Measurements from ENCODE around the gene COPS3.

The COPS3 gene

GRCh38 chr17:17220529-17220928 is 60.5 kb downstream of the COPS3 start:
- in situ Hi-C loops (cut with HindIII; ENCODE audit: low sequenced_read_pairs), result loop anchor here (5.0 kb wide), 1 partner anchor 52 kb away; no protein-coding TSS in a partner anchor
- H3K4me3 ChIP-seq (ENCODE audit: low read depth, low read length), result no peak overlapping the region
- no peak for TF ChIP-seq CTCF (IDR thresholded peaks at IDR 0.05; ENCODE audit: low read depth, low read length, missing control alignments)
- no peak for DNase-seq (ENCODE audit: low read depth)

- in situ Hi-C loops (cut with HindIII; ENCODE audit: low sequenced_read_pairs), result no loop called here
- DNase-seq (ENCODE audit: low read depth), result no peak
- no peak for TF ChIP-seq CTCF (IDR thresholded peaks at IDR 0.05; ENCODE audit: low read depth, low read length, missing control alignments)
- H3K4me3 ChIP-seq (ENCODE audit: low read depth, low read length), result no peak overlapping the region
Measured at GRCh38 chr17:17217995-17218394, 63.1 kb downstream of the COPS3 start.

- in situ Hi-C loops (cut with HindIII; ENCODE audit: low sequenced_read_pairs), result no loop called here
- no peak for DNase-seq (ENCODE audit: low read depth)
- TF ChIP-seq CTCF (IDR thresholded peaks at IDR 0.05; ENCODE audit: low read depth, low read length, missing control alignments), result no peak
- H3K4me3 ChIP-seq (ENCODE audit: low read depth, low read length), result no peak overlapping the region
Measured at GRCh38 chr17:17216776-17217175, 64.3 kb downstream of the COPS3 start.

GRCh38 chr17:17216236-17216635 is 64.8 kb downstream of the COPS3 start:
- no peak for DNase-seq (ENCODE audit: low read depth)
- no peak for TF ChIP-seq CTCF (IDR thresholded peaks at IDR 0.05; ENCODE audit: low read depth, low read length, missing control alignments)
- in situ Hi-C loops (cut with HindIII; ENCODE audit: low sequenced_read_pairs), result no loop called here
- no peak overlapping the region for H3K4me3 ChIP-seq (ENCODE audit: low read depth, low read length)

GRCh38 chr17:17215575-17215974 is 65.5 kb downstream of the COPS3 start:
- in situ Hi-C loops (cut with HindIII; ENCODE audit: low sequenced_read_pairs), result no loop called here
- no peak for TF ChIP-seq CTCF (IDR thresholded peaks at IDR 0.05; ENCODE audit: low read depth, low read length, missing control alignments)
- no peak overlapping the region for H3K4me3 ChIP-seq (ENCODE audit: low read depth, low read length)
- no peak for DNase-seq (ENCODE audit: low read depth)

- in situ Hi-C loops (cut with HindIII; ENCODE audit: low sequenced_read_pairs), result no loop called here
- H3K4me3 ChIP-seq (ENCODE audit: low read depth, low read length), result no peak overlapping the region
- TF ChIP-seq CTCF (IDR thresholded peaks at IDR 0.05; ENCODE audit: low read depth, low read length, missing control alignments), result no peak
- no peak for DNase-seq (ENCODE audit: low read depth)
Measured at GRCh38 chr17:17214646-17215436, 66.2 kb downstream of the COPS3 start.
